HG03571 (cell line): Measurements from ENCODE around the gene COMT.

ENCODE experiments used
- ATAC-seq: cut with Tn5 transposase; IDR thresholded peaks from one replicate; pipeline ENCODE4 v1.9.1; 2021; ENCODE audit not compliant: unreplicated experiment

The COMT gene

GRCh38 chr22:19955241-19956128 lies 13.9 kb downstream of the COMT start:
- ATAC-seq = no peak

DNA sequence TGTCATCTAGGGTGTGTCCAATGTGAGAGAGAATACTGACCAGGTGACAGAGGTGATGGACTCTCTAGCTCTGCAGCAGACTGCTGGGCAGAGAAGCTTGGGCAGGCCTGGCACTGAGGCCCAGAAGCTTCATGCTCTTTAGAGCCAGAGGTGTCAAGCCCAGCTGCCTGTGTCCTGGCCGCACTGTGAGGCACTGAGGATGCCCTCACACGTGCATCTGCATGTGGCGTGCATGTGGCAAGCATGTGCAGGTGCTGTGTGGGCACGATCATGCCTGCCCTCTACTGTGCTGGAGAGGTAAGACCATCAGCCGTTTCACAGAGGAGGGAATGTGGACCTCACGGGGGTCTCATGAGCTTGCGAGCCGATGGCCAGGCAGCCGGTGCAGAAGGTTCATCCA lies 15.9 kb downstream of the COMT start:
- no peak for ATAC-seq

DNA sequence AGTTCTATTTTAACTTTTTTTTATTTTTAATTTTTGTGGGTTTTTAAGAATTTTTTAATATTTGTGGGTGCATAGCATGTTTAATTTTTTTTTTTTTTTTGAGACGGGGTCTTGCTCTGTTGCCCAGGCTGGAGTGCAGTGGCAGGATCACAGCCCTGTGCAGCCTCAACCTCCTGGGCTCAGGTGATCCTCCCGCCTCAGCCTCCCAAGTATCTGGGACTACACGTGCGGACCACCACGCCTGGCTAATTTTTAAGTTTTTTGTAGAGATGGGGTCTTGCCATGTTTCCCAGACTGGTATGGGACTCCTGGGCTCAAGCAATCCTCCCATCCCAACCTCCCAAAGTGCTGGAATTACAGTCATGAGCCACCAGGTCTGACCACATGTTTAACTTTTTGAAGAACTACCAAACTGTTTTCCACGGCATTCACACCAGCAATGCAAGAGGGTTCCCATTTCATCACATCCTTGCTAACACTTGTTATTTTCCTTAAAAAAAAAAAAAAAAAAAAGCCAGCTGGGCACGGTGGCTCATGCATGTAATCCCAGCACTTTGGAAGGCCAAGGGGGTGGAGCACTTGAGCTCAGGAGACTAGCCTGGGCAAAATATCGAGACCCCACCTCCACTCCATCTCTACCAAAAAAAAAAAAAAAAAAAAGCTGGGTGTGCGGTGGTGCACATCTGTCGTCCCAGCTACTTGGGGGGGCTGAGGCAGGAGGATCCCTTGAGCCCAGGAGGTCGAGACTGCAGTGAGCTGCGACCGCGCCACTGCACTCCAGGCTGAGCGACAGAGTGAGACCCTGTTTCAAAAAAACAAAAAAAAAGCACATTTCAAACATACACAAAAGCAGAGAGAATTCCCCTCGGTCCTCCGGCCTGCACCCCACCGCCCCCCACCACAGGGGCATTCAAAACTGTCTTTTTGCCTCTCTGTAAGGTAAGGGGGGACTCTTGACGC lies 16.8 kb downstream of the COMT start:
- no peak for ATAC-seq

GRCh38 chr22:19959043-19959586 lies 17.5 kb downstream of the COMT start:
- ATAC-seq = no peak

- no peak for ATAC-seq
Measured at GRCh38 chr22:19959587-19960490, 18.3 kb downstream of the COMT start.

DNA sequence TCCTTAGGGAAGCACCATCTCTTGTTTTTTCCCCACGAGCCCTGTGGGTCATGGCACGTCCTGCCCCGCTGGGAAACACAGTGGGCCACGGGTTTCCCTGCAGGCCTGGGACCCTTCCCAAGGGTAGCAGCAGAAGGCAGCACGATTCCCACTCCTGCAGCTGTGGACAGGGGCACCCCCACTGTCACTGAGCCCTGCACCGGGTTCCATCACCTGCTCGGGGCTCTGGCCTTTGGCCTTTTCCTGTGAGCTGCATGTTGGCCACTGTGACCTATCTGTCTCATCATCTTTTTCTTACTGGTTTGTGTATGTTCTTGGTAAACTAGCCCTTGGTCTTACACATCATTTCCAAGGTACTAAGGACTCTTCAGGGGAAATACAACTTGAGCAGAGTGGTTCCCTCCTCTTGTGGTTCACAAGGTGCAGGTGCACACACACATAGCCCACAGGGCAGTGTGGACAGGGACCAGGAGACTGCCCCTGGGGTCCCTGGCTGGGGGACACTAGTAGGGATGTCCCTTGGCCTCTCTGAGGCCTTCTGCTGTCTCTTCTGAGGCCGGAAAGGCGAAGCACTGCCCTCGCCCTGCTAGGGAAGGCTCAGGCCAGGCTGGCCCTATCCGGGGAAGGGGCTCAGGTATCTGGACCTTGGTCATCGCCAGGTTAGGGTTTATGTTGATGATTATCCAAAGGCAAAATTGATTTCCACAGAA lies 19.1 kb downstream of the COMT start:
- no peak for ATAC-seq

- no peak for ATAC-seq
Measured at GRCh38 chr22:19961201-19961580, 19.6 kb downstream of the COMT start.

- no peak for ATAC-seq
Measured at GRCh38 chr22:19961868-19962245, 20.3 kb downstream of the COMT start.

- ATAC-seq = no peak
Measured at GRCh38 chr22:19962246-19962908, 20.8 kb downstream of the COMT start.

- no peak for ATAC-seq
Measured at GRCh38 chr22:19962909-19963806, 21.6 kb downstream of the COMT start.

GRCh38 chr22:19963863-19964642 lies 22.5 kb downstream of the COMT start:
- no peak for ATAC-seq

- no peak for ATAC-seq
Measured at GRCh38 chr22:19964701-19965386, 23.3 kb downstream of the COMT start.

DNA sequence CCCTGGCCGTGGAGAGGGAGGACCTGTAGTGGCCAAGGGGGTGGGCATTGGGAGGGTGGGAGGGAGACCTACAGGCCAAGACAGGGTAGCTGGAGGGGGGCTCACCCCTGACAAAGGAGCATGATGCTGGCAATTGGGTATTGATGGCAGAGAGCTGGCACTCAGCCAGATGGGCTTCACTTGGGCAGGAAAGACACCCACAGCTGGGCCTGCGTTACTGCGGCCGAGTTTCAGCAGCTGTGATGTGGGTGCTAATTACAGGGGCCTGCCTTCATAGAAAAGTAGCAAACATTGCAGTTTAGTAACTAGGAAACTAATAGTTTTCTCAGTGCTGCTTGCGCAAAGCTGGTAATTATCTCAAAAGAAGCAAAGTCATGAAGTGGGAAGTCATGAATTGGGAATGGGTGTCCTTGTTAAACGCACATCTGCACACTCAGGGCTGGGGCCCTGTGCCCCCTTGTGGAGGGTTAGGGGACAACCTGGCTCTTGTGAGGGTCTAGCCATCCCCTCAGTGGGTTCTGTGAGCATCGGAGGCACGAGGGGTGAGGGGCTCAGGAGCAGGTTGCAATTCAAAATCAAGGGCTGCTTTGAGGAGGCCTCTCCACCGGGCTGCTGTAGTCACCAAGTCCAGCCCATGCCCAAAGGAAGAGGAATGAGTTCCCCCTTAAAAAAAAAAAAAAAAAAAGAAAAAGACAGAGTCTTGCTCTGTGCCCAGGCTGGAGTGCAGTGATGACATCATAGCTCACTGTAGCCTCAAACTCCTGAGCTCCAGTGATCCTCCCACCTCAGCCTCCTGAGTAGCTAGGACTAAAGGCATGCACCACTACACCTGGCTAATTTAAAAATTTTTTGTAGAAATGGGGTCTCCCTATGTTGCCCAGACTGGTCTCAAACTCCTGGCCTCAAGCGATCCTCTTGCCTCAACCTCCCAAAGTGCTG lies 24.5 kb downstream of the COMT start:
- ATAC-seq = no peak

DNA sequence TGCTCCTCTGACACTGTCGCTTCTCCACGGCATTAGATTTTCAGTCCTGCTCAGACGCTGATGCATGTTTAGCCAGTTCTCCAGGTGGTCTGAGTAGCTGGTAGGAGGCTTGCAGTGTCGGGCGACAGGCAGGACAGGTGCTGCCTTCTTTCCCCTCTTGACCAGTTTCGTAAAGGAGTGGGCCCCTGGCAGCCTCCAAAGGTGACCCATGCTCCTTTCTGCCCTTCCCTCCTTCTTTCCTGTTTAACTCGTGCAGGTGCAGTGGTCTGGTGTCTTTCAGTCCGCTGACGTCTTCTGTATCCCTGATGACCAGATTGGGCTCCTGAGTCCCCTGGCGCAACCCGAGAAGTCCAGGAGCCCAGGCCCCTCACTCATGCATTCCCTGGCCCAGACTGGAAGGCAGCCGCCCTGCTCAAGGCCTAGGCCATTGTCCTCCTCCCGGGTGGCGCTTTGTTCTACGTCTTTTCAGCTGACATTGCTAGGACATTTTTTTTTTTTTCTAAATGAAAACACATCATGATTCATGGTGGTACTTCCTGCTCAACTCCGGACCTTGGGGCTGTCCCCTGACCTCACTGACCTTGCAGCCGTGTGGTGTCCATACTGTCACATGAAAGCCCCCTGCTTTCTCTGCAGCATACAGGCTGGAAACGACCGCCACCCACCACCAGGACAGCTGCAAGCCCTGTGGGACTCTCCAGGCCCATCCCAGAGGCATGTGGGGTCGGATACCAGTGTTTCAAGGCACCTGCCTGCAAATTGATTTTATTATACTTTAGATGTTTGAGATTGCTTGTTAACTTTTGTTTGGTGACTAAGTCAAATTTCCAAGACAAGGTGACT lies 25.6 kb downstream of the COMT start:
- no peak for ATAC-seq

GRCh38 chr22:19967850-19968449 lies 26.4 kb downstream of the COMT start:
- ATAC-seq = no peak
